Lower lobe of right lung (tissue), 2 donors: ENCODE data around the gene TOR1B. TPM values are rescaled to one million over a fixed set of nuclear protein-coding genes. Genes with fewer than 3 reads are reported as not detected.
A peak's percentile ranks its signal among the peaks of the same experiment; 100 is the strongest.

Source experiments
- ATAC-seq, 2 donors: fragments of 200-7000 bp; cut with Tn5 transposase; one replicate each; pipeline ENCODE4 v1.9.1; 2020 to 2022; ENCODE audit warnings: mild to moderate bottlenecking in 2 of 2, moderate library complexity in 2 of 2
- DNase-seq: peaks from one replicate; pipeline ENCODE4 v3.0.0-alpha.2; 2020
- H3K27ac ChIP-seq: fragments of 200-600 bp; one replicate; pipeline ENCODE4 v1.8.0; 2022
- H3K27me3 ChIP-seq: fragments of 200-600 bp; one replicate; pipeline ENCODE4 v1.8.0; 2022; ENCODE audit warnings: low read depth
- H3K36me3 ChIP-seq: fragments of 200-600 bp; one replicate; pipeline ENCODE4 v1.8.0; 2022; ENCODE audit warnings: mild to moderate bottlenecking
- H3K4me1 ChIP-seq: fragments of 200-600 bp; one replicate; pipeline ENCODE4 v1.8.0; 2022
- H3K4me3 ChIP-seq: fragments of 200-600 bp; one replicate; pipeline ENCODE4 v1.8.0; 2022; ENCODE audit warnings: mild to moderate bottlenecking
- H3K9me3 ChIP-seq: fragments of 200-600 bp; one replicate; pipeline ENCODE4 v1.8.0; 2022
- intact Hi-C: fragments of 100-400 bp; cut with DNase I; formaldehyde crosslinking; loops from one replicate; pipeline ENCODE4 v1.11.0; 2022
- total RNA-seq: library from RNA; stranded (reverse); fragmentation: NEBNext Ultra II Directional; extraction: Animal tissue kit (Norgen Biotek cat#: 25700); gene quantifications from one replicate; pipeline ENCODE4 v1.2.1, GENCODE V29; 2021
- TF ChIP-seq, protein P1 (sequence below): fragments of 200-600 bp; IDR thresholded peaks from one replicate; pipeline ENCODE4 v1.8.0; 2022; ENCODE audit warnings: antibody characterized with exemption, mild to moderate bottlenecking
- donor health status: DM: no; HTN: yes; CAD: no; lungs with severe emphysema.

TOR1B gene
- total RNA-seq, 1 donor from 2014 or later: 34.9 TPM

DNA sequence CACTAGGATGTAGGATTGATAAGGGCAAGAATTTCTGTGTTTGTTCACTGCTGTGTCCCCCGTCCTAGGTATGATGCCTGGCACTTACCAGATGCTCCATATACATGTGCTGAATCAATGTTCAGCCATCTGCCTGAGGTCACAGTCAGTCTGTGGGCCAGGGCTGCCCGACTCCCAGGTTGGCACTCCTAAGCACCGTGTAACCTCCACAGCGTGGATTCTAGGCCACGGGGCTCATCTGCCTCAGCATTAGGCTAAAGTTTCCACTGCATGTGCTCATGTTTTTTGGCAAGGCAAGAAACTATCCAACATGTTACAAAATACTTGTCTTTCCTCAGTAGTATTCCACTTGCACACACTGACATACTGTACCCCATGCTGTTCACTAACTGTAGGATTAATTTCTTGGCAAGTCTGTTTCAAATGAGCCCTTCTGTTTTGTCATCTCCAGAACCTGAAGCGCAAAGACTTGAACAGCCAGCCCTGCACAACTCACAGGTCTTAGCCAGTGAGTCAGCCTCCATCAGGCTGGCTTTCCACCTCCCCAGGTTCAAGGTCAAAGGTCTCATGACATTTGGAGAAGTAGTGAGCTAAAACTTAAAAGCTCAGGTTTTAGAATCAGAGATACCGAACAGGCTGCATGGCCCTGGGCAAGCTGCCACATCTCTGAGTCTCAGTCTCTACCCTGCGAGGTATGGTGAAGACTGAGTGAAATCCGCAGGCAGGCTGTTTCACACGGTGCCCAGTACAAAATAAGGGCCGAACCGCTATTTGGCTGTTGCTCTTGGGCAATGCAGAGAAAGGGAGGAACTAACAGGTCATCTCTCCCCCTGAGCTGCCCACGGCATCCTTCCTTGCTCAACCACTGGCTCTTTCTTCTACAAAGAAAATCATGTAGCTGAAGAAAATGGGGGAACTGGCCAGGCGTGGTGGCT is 13.8 kb downstream of the TOR1B start:
- ATAC-seq: peak; percentile 64 to 66
- TF ChIP-seq, protein P1, sequence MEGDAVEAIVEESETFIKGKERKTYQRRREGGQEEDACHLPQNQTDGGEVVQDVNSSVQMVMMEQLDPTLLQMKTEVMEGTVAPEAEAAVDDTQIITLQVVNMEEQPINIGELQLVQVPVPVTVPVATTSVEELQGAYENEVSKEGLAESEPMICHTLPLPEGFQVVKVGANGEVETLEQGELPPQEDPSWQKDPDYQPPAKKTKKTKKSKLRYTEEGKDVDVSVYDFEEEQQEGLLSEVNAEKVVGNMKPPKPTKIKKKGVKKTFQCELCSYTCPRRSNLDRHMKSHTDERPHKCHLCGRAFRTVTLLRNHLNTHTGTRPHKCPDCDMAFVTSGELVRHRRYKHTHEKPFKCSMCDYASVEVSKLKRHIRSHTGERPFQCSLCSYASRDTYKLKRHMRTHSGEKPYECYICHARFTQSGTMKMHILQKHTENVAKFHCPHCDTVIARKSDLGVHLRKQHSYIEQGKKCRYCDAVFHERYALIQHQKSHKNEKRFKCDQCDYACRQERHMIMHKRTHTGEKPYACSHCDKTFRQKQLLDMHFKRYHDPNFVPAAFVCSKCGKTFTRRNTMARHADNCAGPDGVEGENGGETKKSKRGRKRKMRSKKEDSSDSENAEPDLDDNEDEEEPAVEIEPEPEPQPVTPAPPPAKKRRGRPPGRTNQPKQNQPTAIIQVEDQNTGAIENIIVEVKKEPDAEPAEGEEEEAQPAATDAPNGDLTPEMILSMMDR: no peak
- Histone ChIP-seq H3K4me1 (no peaks in the 10 kb centered on the region), H3K27ac (no peak overlapping the region), H3K36me3 (peaks cover 99% of the 10 kb centered on the region), H3K9me3 (no peaks in the 10 kb centered on the region), H3K27me3 (no peaks in the 10 kb centered on the region), H3K4me3 (no peak overlapping the region)
- DNase-seq: peak; percentile 72
- intact Hi-C loops: no loop called here

GRCh38 chr9:129822898-129823541 is 20.0 kb downstream of the TOR1B start:
- Histone ChIP-seq H3K36me3 (peaks cover 61% of the 10 kb centered on the region), H3K4me3 (peak overlapping the region; percentile 86), H3K27me3 (no peaks in the 10 kb centered on the region), H3K27ac (peak overlapping the region; percentile 46), H3K4me1 (peaks cover 9% of the 10 kb centered on the region), H3K9me3 (no peaks in the 10 kb centered on the region)
- intact Hi-C loops: no loop called here
- DNase-seq (peak; percentile 55), ATAC-seq (peak; percentile 52 to 56)
- TF ChIP-seq, protein P1: no peak

GRCh38 chr9:129823542-129823934 is 20.6 kb downstream of the TOR1B start:
- Histone ChIP-seq H3K27me3 (no peaks in the 10 kb centered on the region), H3K4me3 (peak overlapping the region; percentile 86), H3K9me3 (no peaks in the 10 kb centered on the region), H3K36me3 (peaks cover 61% of the 10 kb centered on the region), H3K4me1 (peaks cover 9% of the 10 kb centered on the region), H3K27ac (peak overlapping the region; percentile 81)
- DNase-seq (no peak), ATAC-seq (peak; percentile 64 to 72)
- TF ChIP-seq, protein P1: no peak
- intact Hi-C loops: no loop called here

DNA sequence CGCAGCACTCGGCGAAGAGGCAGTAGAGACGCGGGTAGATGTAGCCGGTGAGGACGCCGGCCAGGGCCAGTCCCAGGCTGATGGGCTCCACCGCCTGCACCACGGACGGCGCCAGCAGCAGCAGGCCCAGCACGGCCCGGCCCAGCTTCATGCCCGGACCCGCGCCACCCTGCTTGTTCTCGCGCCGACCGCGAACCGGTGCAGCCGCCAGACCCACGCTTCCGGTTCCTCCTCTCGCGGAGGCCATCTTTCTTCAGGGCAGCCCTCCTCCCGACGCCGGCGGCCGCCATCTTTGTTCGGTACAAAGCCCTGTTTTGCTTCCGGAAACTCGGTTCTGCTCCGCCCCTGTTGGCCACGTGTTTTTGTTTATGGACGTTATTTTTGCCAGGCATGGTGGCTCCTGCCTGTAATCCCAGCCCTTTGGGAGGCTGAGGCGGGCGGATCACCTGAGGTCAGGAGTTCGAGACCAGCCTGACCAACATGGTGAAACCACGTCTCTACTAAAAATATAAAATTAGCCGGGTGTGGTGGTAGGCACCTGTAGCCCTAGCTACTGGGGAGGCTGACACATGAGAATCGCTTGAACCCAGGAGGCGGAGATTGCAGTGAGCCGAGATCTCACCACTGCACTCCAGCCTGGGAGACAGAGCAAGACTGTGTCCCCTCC is 21.1 kb downstream of the TOR1B start, which contains the start of gene TOR1A:
Gene TOR1A (minus strand): TSS at position 202 of the 667 bp plus-strand sequence. CDS start 51 bp downstream, at position 151.
- Histone ChIP-seq H3K4me3 (peak within 1 kb of the TSS; percentile 86), H3K36me3 (peaks cover 61% of the 10 kb centered on the region), H3K27ac (peak within 1 kb of the TSS; percentile 81), H3K9me3 (no peaks in the 10 kb centered on the region), H3K4me1 (peaks cover 9% of the 10 kb centered on the region), H3K27me3 (no peaks in the 10 kb centered on the region)
- peak; percentile 97 for DNase-seq
- peak; percentile 96 to 98 for ATAC-seq
- intact Hi-C loops: no loop called here
- TF ChIP-seq, protein P1: no peak

- Histone ChIP-seq H3K4me3 (no peak overlapping the region), H3K4me1 (peaks cover 9% of the 10 kb centered on the region), H3K9me3 (no peaks in the 10 kb centered on the region), H3K27me3 (no peaks in the 10 kb centered on the region), H3K27ac (no peak overlapping the region), H3K36me3 (peaks cover 61% of the 10 kb centered on the region)
- intact Hi-C loops: no loop called here
- DNase-seq (no peak), ATAC-seq (no peak)
- TF ChIP-seq, protein P1: no peak
Measured at GRCh38 chr9:129826344-129826743, 23.4 kb downstream of the TOR1B start.
